SU-DHL-6 (cell line): ENCODE data around the gene FSCN2.

Source experiments
- EZH2phosphoT487 ChIP-seq: fragments of 200-600 bp; sonication (generic), shearing (Covaris generic); conservative IDR thresholded peaks from 2 replicates; pipeline ENCODE4 v1.6.1; 2018; ENCODE audit warnings: mild to moderate bottlenecking, antibody characterized with exemption, low read length, moderate library complexity, mixed read lengths
- TF ChIP-seq, protein P1 (sequence below): fragments of 200-600 bp; sonication (generic); IDR thresholded peaks from one replicate; pipeline ENCODE4 v1.5.1; 2017; ENCODE audit warnings: antibody characterized with exemption, mild to moderate bottlenecking, low read length, moderate library complexity; ENCODE audit not compliant: insufficient read depth, poor library complexity, severe bottlenecking

DNA sequence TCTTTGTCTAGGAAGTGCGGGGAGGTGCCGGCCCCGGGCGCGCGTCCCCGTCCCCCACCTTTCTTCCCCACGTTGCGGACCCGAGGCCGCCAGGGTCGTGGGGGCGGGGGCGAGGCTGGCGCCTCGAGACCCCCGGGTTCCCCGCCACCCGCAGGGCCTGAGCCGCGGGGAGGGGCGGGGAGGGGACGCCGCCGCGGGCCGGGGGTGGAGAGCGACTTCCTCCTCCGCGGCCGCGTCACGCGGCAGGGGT is 13.8 kb upstream of the FSCN2 start:
- TF ChIP-seq, protein P1, sequence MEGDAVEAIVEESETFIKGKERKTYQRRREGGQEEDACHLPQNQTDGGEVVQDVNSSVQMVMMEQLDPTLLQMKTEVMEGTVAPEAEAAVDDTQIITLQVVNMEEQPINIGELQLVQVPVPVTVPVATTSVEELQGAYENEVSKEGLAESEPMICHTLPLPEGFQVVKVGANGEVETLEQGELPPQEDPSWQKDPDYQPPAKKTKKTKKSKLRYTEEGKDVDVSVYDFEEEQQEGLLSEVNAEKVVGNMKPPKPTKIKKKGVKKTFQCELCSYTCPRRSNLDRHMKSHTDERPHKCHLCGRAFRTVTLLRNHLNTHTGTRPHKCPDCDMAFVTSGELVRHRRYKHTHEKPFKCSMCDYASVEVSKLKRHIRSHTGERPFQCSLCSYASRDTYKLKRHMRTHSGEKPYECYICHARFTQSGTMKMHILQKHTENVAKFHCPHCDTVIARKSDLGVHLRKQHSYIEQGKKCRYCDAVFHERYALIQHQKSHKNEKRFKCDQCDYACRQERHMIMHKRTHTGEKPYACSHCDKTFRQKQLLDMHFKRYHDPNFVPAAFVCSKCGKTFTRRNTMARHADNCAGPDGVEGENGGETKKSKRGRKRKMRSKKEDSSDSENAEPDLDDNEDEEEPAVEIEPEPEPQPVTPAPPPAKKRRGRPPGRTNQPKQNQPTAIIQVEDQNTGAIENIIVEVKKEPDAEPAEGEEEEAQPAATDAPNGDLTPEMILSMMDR: no peak
- no peak for TF ChIP-seq EZH2phosphoT487
